Stomach (tissue), 4 donors: ENCODE measurements around the gene NOM1.

Experiments used
- CTCF ChIP-seq, 7 experiments: fragments of 450-650 bp in 4 of 7; fragments of 200-600 bp in 3 of 7; sonication (generic) in 3 of 7; IDR thresholded peaks; one replicate each; pipeline ENCODE4 v1.5.1; 2016 to 2019; ENCODE audit warnings: antibody characterized with exemption in 7 of 7, control low read depth in 2 of 7, mild to moderate bottlenecking in 1 of 7
- EP300 ChIP-seq: sonication (generic); formaldehyde crosslinking; IDR thresholded peaks from one replicate; pipeline ENCODE4 v1.6.1; 2017; ENCODE audit warnings: antibody characterized with exemption
- POLR2AphosphoS5 ChIP-seq, 3 donors: sonication (generic); formaldehyde crosslinking; IDR thresholded peaks; one replicate each; pipeline ENCODE4 v1.6.1; 2016; ENCODE audit warnings: antibody characterized with exemption in 3 of 3

DNA sequence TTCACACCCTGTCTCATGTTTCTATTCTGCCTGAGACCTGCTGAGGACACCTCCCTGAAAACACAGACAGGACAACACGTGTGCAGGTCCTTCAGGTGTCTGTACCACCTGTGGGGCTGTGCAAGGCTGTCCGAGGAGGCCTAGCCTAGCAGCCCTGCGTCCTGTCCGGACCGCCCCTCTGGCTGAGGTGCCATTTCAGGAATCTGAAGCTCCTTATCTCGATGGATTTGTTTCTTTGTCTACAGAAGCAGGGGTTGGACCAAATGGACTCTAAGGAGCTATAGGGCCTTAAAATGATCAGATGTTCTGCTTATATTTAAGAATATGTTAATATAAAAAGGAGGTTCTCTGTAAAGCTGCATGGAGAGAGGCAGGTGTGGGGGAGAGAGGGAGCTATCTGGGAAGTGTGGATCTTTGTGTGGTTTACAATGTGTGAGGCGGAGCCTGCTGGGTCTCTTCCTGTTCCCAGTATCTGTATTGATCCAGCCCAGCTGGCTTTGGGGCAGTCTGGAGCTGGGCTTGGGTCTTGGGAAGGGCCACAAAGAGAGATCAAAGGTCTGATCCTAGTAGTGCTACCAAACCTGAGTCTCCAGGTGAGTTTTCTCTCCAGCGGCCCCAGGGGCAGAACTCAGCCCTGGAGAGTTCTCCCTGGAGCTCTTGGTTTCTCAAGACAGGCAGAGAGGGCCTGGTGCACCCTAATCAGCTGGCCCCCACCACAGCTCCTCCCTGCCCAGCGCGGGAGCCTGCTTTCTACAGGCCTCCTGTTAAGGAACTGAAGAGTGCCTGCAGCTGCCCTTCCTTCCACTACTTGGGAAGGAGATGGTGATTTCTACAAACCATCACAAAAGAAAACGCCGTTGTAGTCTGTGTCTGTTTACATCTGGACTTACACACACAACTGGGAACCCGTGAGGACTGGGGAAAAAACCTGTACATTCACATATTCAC is 64.4 kb downstream of the NOM1 start:
- TF ChIP-seq CTCF (IDR thresholded peaks at IDR 0.05), result no peak
- no peak for TF ChIP-seq POLR2AphosphoS5 (IDR thresholded peaks at IDR 0.05)
- no peak for TF ChIP-seq EP300
